Urinary bladder (tissue), 4 donors: ENCODE data around the gene PLA2G12B. TPM values are rescaled to one million over a fixed set of nuclear protein-coding genes. Genes with fewer than 3 reads are reported as not detected.
"Not testable (repeated sequence)": the region's sequence is repeated elsewhere in the genome, so short reads cannot be mapped to it uniquely, and the experiment has no call there.

Source experiments
- DNase-seq: peaks from one replicate; pipeline ENCODE4 v3.0.0-alpha.2; 2015; ENCODE audit errors: extremely low spot score
- H3K27ac ChIP-seq: one replicate; pipeline ENCODE4 v1.5.1; 2013; ENCODE audit warnings: low read depth, mild to moderate bottlenecking, moderate library complexity
- H3K36me3 ChIP-seq: one replicate; pipeline ENCODE4 v1.6.1; 2013; ENCODE audit warnings: mild to moderate bottlenecking, moderate library complexity; ENCODE audit not compliant: insufficient read depth
- H3K4me1 ChIP-seq: one replicate; pipeline ENCODE4 v1.6.1; 2013; ENCODE audit warnings: mild to moderate bottlenecking, moderate library complexity; ENCODE audit not compliant: insufficient read depth
- H3K4me3 ChIP-seq: one replicate; pipeline ENCODE4 v1.5.1; 2013; ENCODE audit warnings: low read depth, low read length
- WGBS: extraction: QIAGEN DNeasy Blood & Tissue Kit; methylation state at CpG from one replicate; pipeline ENCODE4 v1.1.7; 2013; 5-methylcytosine and 5-hydroxymethylcytosine counted together
- polyA plus RNA-seq: library from polyadenylated mRNA; stranded (reverse); fragments of 200-250 nt; gene quantifications from one replicate; pipeline ENCODE4 v1.2.3, GENCODE V29; 2013
- total RNA-seq: library from RNA; depleted of rRNA; stranded (reverse); fragments of >200 nt; gene quantifications from one replicate; pipeline ENCODE4 v1.2.3, GENCODE V29; 2014
- donor health status: healthy with polysubstance abuse.
- donor health status: healthy.

PLA2G12B gene
- total and polyA plus RNA-seq, 2 donors: not detected

GRCh38 chr10:72924351-72924750, 30.3 kb downstream of the PLA2G12B start:
- H3K36me3 ChIP-seq: no peaks in the 10 kb centered on the region
- WGBS: 93% methylated on average over 13 of the region's 13 CpGs
- no peak overlapping the region for H3K4me3 ChIP-seq
- H3K27ac ChIP-seq: no peak overlapping the region
- DNase-seq: no peak
- no peaks in the 10 kb centered on the region for H3K4me1 ChIP-seq

DNA sequence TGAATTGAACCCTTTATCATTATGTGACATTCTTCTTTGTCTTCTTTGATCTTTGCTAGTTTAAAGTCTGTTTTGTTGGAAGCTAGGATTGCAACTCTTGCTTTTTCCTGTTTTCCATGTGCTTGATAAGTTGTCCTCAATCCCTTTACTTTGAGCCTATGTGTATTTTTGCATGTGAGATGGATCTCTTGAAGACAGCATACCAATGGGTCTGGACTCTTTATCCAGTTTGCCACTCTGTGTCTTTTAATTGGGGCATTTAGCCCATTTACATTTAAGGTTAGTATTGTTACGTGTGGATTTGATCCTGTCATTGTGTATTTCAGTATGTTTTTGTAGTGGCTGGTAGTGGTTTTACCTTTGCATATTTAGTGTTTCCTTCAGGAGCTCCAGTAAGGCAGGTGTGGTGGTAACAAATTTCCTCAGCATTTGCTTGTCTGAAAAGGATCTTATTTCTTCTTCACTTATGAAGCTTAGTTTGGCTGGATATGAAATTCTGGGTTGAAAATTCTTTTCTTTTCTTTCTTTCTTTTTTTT, 33.4 kb downstream of the PLA2G12B start:
- DNase-seq, H3K4me3 ChIP-seq, H3K27ac ChIP-seq, H3K4me1 ChIP-seq, H3K36me3 ChIP-seq: not testable (repeated sequence)
- 97% methylated on average over 1 of the region's 1 CpG for WGBS

DNA sequence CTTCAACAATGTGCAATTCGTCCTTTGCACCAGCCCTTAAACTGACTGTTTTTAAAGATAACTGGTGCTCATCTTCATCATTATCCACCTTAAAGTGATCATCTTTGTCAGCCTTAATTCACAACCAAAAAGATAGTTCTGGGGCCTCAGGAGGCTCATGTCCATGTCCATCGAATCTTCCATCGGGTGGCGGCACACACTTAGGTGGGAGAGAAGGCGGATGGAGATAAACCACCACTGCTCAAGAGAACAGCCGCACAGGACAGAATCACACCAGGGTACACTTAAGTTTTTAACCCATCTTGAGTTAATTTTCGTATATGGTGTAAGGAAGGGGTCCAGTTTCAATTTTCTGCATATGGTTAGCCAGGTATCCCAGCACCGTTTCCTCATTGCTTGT, 36.3 kb downstream of the PLA2G12B start:
- Histone ChIP-seq H3K36me3 (no peaks in the 10 kb centered on the region), H3K4me1 (no peaks in the 10 kb centered on the region), H3K4me3 (no peak overlapping the region), H3K27ac (no peak overlapping the region)
- 95% methylated on average over 8 of the region's 8 CpGs for WGBS
- DNase-seq: no peak

DNA sequence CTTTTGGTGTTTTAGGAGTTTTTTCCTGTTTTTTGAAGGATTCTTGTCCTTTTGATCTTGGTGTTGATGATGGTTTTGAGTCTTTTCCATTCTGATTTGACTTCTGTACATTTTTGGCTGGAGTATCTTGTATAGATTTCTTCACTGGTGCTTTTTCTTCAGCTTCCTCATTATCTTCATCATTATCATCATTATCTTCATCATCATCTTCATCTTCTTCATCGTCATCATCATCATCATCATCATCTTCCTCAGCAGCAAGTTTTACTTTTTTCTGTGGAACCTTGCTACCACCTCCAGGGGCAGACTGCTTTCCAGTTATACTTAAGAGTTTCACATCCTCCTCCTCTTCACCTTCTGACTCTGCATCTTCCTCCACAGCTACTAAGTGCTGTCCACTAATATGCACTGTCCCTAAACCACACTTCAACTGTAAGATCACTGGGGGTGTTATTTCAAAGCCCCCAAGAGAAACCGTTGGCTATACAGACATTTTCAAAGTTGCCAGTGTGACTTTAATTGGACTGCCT, 36.7 kb downstream of the PLA2G12B start:
- not testable (repeated sequence) for H3K4me3 ChIP-seq, H3K4me1 ChIP-seq, H3K27ac ChIP-seq, DNase-seq, H3K36me3 ChIP-seq
- WGBS: 87% methylated on average over 2 of the region's 2 CpGs

GRCh38 chr10:72917201-72917600, 37.4 kb downstream of the PLA2G12B start:
- not testable (repeated sequence) for H3K4me3 ChIP-seq, DNase-seq, H3K4me1 ChIP-seq, H3K27ac ChIP-seq, H3K36me3 ChIP-seq
- 17% methylated on average over 3 of the region's 3 CpGs for WGBS

DNA sequence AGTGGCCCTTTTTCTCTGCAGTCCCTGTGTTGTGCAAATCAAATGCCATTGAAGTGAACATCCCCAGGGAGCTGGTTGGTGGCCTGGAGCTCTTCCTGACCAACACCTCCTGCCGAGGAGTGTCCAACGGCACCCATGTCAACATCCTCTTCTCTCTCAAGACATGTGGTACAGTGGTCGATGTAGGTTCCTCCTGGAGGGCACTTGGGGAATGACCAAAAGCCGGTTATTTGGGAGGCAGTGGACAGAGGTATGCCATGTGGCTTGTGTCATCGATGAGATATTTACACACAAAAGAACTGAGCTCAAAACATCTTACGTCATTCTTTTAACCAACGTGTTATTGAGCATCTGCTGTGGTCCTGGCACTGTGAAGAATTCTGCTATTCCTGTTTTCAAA, 41.3 kb downstream of the PLA2G12B start:
- Histone ChIP-seq H3K4me1 (no peaks in the 10 kb centered on the region), H3K27ac (no peak overlapping the region), H3K4me3 (no peak overlapping the region), H3K36me3 (no peaks in the 10 kb centered on the region)
- no peak for DNase-seq
- WGBS: 69% methylated on average over 7 of the region's 7 CpGs

DNA sequence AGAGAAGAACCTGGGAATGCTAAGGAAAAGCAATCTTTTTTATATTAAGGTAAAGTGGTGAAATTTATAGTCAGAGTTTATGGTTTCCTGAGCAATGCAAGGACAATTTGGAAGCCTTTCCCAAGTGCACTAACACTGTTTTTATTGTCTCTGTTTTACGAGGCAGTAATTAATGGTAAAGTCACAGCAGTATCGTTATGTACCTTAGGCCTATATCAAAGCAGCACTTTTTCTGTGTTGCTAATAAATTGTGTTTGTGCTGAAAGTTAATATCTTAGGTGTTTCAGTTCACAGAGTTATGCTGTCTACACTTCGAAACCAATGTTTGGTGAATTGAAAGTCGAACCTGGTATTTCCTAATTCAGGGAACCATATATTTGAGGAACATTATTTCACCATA, 41.9 kb downstream of the PLA2G12B start:
- Histone ChIP-seq H3K36me3 (no peaks in the 10 kb centered on the region), H3K27ac (no peak overlapping the region), H3K4me1 (no peaks in the 10 kb centered on the region), H3K4me3 (no peak overlapping the region)
- 68% methylated on average over 4 of the region's 4 CpGs for WGBS
- no peak for DNase-seq

GRCh38 chr10:72911758-72912157, 42.8 kb downstream of the PLA2G12B start:
- Histone ChIP-seq H3K36me3 (no peaks in the 10 kb centered on the region), H3K4me3 (no peak overlapping the region), H3K4me1 (no peaks in the 10 kb centered on the region), H3K27ac (no peak overlapping the region)
- no peak for DNase-seq
- 95% methylated on average over 2 of the region's 2 CpGs for WGBS

- Histone ChIP-seq H3K4me1 (no peaks in the 10 kb centered on the region), H3K27ac (no peak overlapping the region), H3K4me3 (no peak overlapping the region), H3K36me3 (no peaks in the 10 kb centered on the region)
- no peak for DNase-seq
Measured at GRCh38 chr10:72910705-72911104, 43.9 kb downstream of the PLA2G12B start.

GRCh38 chr10:72906446-72906845, 48.2 kb downstream of the PLA2G12B start:
- H3K27ac ChIP-seq: no peak overlapping the region
- no peaks in the 10 kb centered on the region for H3K4me1 ChIP-seq
- WGBS: 93% methylated on average over 6 of the region's 6 CpGs
- DNase-seq: no peak
- H3K4me3 ChIP-seq: no peak overlapping the region
- H3K36me3 ChIP-seq: no peaks in the 10 kb centered on the region

GRCh38 chr10:72904806-72905205, 49.8 kb downstream of the PLA2G12B start:
- Histone ChIP-seq H3K27ac (no peak overlapping the region), H3K4me1 (no peaks in the 10 kb centered on the region), H3K36me3 (no peaks in the 10 kb centered on the region), H3K4me3 (no peak overlapping the region)
- 88% methylated on average over 3 of the region's 3 CpGs for WGBS
- DNase-seq: no peak

GRCh38 chr10:72903941-72904446, 50.6 kb downstream of the PLA2G12B start:
- WGBS: 90% methylated on average over 15 of the region's 15 CpGs
- not testable (repeated sequence) for H3K27ac ChIP-seq, H3K4me1 ChIP-seq, DNase-seq, H3K4me3 ChIP-seq, H3K36me3 ChIP-seq

- no peak for DNase-seq
- WGBS: 96% methylated on average over 1 of the region's 1 CpG
Measured at GRCh38 chr10:72899545-72899944, 55.1 kb downstream of the PLA2G12B start.

GRCh38 chr10:72898616-72899015, 56.0 kb downstream of the PLA2G12B start:
- Histone ChIP-seq H3K36me3 (no peaks in the 10 kb centered on the region), H3K4me3 (no peak overlapping the region), H3K4me1 (no peaks in the 10 kb centered on the region), H3K27ac (no peak overlapping the region)
- no peak for DNase-seq
- WGBS: 97% methylated on average over 10 of the region's 10 CpGs

More at GRCh38 chr10:72899545-72899944, 55.1 kb downstream of the PLA2G12B start:
- no peak overlapping the region for H3K4me3 ChIP-seq
- H3K36me3 ChIP-seq: no peaks in the 10 kb centered on the region
- H3K4me1 ChIP-seq: no peaks in the 10 kb centered on the region
- H3K27ac ChIP-seq: no peak overlapping the region
